GM19438 (cell line): ENCODE data around the gene BET1L.
"Not testable (repeated sequence)": the region's sequence is repeated elsewhere in the genome, so short reads cannot be mapped to it uniquely, and the experiment has no call there.

Experiments used
- ATAC-seq: cut with Tn5 transposase; IDR thresholded peaks from one replicate; pipeline ENCODE4 v1.9.1; 2021; ENCODE audit warnings: low read depth; ENCODE audit not compliant: unreplicated experiment

Gene BET1L

GRCh38 chr11:198236-198806 is 8.9 kb downstream of the BET1L start:
- ATAC-seq: no peak

DNA sequence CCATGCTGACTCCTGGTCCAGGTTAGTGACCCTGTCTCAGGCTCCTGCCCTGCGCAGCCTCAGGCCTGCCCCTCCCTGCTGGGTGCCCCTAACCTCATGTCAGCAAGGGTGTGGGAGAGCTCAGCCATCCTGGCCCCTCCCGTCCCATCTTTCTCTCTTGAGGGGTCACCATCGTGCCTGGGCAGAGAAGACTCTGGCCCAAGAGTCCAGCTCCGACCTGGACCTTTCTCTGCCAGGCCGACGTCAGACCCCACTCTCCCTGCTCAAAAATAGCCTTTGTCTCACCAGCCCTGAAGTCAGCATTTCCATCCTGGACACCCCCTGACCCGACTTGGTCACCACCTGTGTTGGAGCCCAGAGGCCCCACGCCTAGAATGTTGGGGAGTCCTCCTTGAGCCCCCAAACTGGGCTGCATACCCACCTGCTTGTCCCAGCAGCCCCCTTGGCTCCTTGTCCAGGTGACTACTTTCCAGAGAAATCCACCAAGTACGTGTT is 9.4 kb downstream of the BET1L start:
- ATAC-seq: no peak

- ATAC-seq: no peak
Measured at GRCh38 chr11:196786-197731, 10.1 kb downstream of the BET1L start.

- ATAC-seq: not testable (repeated sequence)
Measured at GRCh38 chr11:193481-193880, 13.7 kb downstream of the BET1L start.

- not testable (repeated sequence) for ATAC-seq
Measured at GRCh38 chr11:192674-193128, 14.5 kb downstream of the BET1L start, which contains the start of gene SCGB1C1. SCGB1C1 (plus strand) TSS chr11:193078; CDS start chr11:193100, 22 bp downstream.

DNA sequence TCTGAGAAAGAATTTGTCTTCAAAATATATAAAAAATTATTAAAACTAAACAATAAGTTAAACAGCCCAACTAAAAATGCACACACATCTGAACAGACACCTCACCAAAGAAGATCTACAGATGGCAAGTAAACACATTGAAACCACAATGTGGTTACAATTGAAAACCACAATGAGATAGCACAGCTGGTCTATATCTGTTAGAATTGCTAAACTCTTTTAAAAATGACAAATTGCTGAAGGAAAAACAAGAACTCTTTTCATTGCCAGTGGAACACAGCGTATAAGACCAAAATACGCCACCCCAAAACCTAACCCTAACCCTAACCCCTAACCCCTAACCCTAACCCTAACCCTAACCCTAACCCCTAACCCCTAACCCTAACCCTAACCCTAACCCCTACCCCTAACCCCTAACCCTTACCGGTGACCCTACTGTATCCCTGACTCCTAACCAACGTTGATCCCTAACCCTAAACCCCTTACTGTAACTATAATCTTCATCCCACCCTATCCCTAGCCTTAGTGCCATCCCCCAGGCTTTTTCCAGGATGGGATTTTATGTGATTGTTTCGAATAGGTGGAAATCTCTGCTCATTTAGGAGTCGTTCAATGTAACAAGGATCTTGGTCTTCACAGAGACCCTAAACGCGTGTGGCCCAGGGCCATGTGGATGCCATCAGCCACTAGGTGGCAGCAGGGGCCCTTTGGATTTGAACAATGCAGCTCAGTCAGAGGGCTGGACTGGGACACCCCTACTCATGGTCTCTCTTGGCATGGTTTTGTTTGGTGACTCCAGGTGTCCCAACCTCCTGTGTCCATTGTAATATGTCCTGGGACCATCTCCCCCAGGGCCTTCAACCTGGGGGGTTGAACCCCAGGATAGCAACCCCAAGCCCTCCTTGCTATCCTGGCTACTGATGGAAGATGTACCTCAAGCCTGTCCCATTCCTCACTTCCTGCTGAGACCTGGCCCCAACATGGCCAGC is 15.4 kb downstream of the BET1L start:
- ATAC-seq: not testable (repeated sequence)

GRCh38 chr11:190546-190945 is 16.7 kb downstream of the BET1L start:
- ATAC-seq: not testable (repeated sequence)

- peak; percentile 70 for ATAC-seq
Measured at GRCh38 chr11:189843-190311, 17.3 kb downstream of the BET1L start.

- peak; percentile 23 for ATAC-seq
Measured at GRCh38 chr11:189200-189783, 17.9 kb downstream of the BET1L start.

GRCh38 chr11:180242-180641 is 27.0 kb downstream of the BET1L start:
- not testable (repeated sequence) for ATAC-seq
